ENCODE measurements around the gene SORCS1. TPM values are rescaled to one million over a fixed set of nuclear protein-coding genes. Genes with fewer than 3 reads are reported as not detected.

Gene SORCS1
- total RNA-seq, 2 donors from 2014 or later, result 0.23 to 14.4 TPM

- Histone ChIP-seq H3K4me3 (no peak overlapping the region), H3K9me3 (no peaks in the 10 kb centered on the region), H3K36me3 (no peaks in the 10 kb centered on the region), H3K27me3 (replicated peaks; ENCODE audit: insufficient read depth) (no peaks in the 10 kb centered on the region), H3K4me1 (replicated peaks) (no peaks in the 10 kb centered on the region), H3K27ac (no peak overlapping the region)
- TF ChIP-seq POLR2A (IDR thresholded peaks at IDR 0.05) (no peak), CTCF (IDR thresholded peaks at IDR 0.05) (no peak)
- 69% methylated on average over 3 of the region's 3 CpGs for WGBS
- intact Hi-C loops (cut with DNase I), result no loop called here
- no peak for DNase-seq (ENCODE audit: low spot score)
Measured at GRCh38 chr10:106707657-106708056, 456.8 kb downstream of the SORCS1 start.

- intact Hi-C loops (cut with DNase I), result no loop called here
- no peak for DNase-seq (ENCODE audit: low spot score)
- Histone ChIP-seq H3K27ac (no peak overlapping the region), H3K9me3 (no peaks in the 10 kb centered on the region), H3K36me3 (no peaks in the 10 kb centered on the region), H3K4me3 (no peak overlapping the region), H3K4me1 (replicated peaks) (no peaks in the 10 kb centered on the region), H3K27me3 (replicated peaks; ENCODE audit: insufficient read depth) (no peaks in the 10 kb centered on the region)
- TF ChIP-seq POLR2A (IDR thresholded peaks at IDR 0.05) (no peak), POLR2AphosphoS5 (IDR thresholded peaks at IDR 0.05) (no peak), CTCF (IDR thresholded peaks at IDR 0.05) (no peak)
Measured at GRCh38 chr10:106706127-106706526, 458.4 kb downstream of the SORCS1 start.

GRCh38 chr10:106705681-106706100 lies 458.8 kb downstream of the SORCS1 start:
- Histone ChIP-seq H3K36me3 (no peaks in the 10 kb centered on the region), H3K27me3 (replicated peaks; ENCODE audit: insufficient read depth) (no peaks in the 10 kb centered on the region), H3K9me3 (no peaks in the 10 kb centered on the region), H3K27ac (no peak overlapping the region), H3K4me3 (no peak overlapping the region), H3K4me1 (replicated peaks) (no peaks in the 10 kb centered on the region)
- 14% methylated on average over 9 of the region's 9 CpGs for WGBS
- peak; percentile 8 for DNase-seq (ENCODE audit: low spot score)
- intact Hi-C loops (cut with DNase I), result no loop called here
- TF ChIP-seq CTCF (IDR thresholded peaks at IDR 0.05), result peak; percentile 23 to 58 (median 40)
- TF ChIP-seq POLR2AphosphoS5 (IDR thresholded peaks at IDR 0.05), result no peak

- no peak overlapping the region for H3K27ac ChIP-seq
- no peaks in the 10 kb centered on the region for H3K9me3 ChIP-seq
- 52% methylated on average over 2 of the region's 2 CpGs for WGBS
- H3K4me3 ChIP-seq, result no peak overlapping the region
- no peaks in the 10 kb centered on the region for H3K36me3 ChIP-seq
- TF ChIP-seq POLR2AphosphoS5 (IDR thresholded peaks at IDR 0.05), result no peak
- no peak for TF ChIP-seq POLR2A (IDR thresholded peaks at IDR 0.05)
- no peak for TF ChIP-seq CTCF (IDR thresholded peaks at IDR 0.05)
- no peaks in the 10 kb centered on the region for H3K4me1 ChIP-seq (replicated peaks)
- intact Hi-C loops (cut with DNase I), result no loop called here
- no peak for DNase-seq (ENCODE audit: low spot score)
- no peaks in the 10 kb centered on the region for H3K27me3 ChIP-seq (replicated peaks; ENCODE audit: insufficient read depth)
Measured at GRCh38 chr10:106696239-106696638, 468.3 kb downstream of the SORCS1 start.

- Histone ChIP-seq H3K4me3 (no peak overlapping the region), H3K27me3 (replicated peaks; ENCODE audit: insufficient read depth) (no peaks in the 10 kb centered on the region), H3K27ac (no peak overlapping the region), H3K9me3 (no peaks in the 10 kb centered on the region), H3K36me3 (no peaks in the 10 kb centered on the region), H3K4me1 (replicated peaks) (no peaks in the 10 kb centered on the region)
- TF ChIP-seq POLR2A (IDR thresholded peaks at IDR 0.05) (no peak), POLR2AphosphoS5 (IDR thresholded peaks at IDR 0.05) (no peak)
- DNase-seq (ENCODE audit: low spot score), result no peak
- intact Hi-C loops (cut with DNase I), result no loop called here
- 68% methylated on average over 1 of the region's 1 CpG for WGBS
Measured at GRCh38 chr10:106694696-106695095, 469.8 kb downstream of the SORCS1 start.

Data from prostate gland (tissue), 2 donors.